ENCODE data around the gene MCHR2. TPM values are rescaled to one million over a fixed set of nuclear protein-coding genes. Genes with fewer than 3 reads are reported as not detected.

MCHR2 gene
- not detected in 2 replicates for total RNA-seq

DNA sequence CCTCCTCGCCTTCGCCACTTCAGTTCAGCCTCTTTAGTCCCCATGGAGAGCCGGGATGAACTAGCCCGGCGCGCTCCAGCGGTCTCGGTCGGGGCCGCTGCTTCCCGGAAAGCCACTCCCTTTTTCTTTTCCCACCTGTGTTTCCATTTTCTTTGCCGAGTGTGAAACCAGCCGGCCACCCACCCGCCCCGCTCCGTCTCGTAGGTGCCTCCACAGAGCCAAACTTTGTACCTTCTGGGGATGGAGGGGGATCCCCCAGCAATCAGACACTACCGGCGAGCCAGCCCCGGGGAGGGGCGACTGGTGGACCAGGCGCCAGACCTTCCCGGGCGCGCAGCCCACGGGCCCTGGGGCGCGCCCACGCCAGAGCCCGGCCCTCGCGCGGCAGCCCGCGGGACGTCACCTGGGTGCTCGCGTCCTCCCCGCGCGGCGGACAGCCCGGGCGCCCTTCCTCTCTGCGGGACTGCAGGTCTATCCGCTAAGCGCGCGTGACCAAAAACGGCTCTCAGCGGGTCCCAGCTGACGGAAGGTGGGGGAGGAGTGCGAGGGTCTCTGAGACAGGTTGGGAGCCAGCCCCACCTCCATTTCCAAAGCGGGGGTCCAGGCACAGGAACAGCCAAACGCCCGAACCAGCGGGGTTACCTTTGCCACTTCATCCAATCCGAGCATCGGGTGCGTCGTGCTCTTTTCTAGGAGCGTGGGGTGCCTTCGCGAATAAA is at the start of gene MCHR2:
TSS of gene MCHR2 (minus strand) at position 691 of the 719 bp plus-strand sequence. CDS start 38,076 bp downstream, outside the sequence.

Data from uterine smooth muscle cell (primary cell).